Activated CD4-positive, alpha-beta memory T cell treated with anti-CD3 and anti-CD28 coated beads, Interleukin-2, amount 10 ng/mL, durations not matched to agents 7 days and 5 days (primary cell): ENCODE results near the gene KCNH2. TPM values are rescaled to one million over a fixed set of nuclear protein-coding genes. Genes with fewer than 3 reads are reported as not detected.

ENCODE experiments used
- CTCF ChIA-PET: fragments of 350-600 bp; sonication (Branson Sonifier 250); formaldehyde crosslinking; loops from one replicate; lab custom pipeline; 2021; ENCODE audit warnings: antibody characterized with exemption, inconsistent platforms; lab: Charles Lee
- POLR2A ChIA-PET: fragments of 350-600 bp; sonication (Branson Sonifier 250); formaldehyde crosslinking; loops from one replicate; lab custom pipeline; 2021; ENCODE audit warnings: antibody characterized with exemption; lab: Charles Lee
- DNase-seq: peaks from one replicate; pipeline ENCODE4 v3.0.0-alpha.2; 2020
- H3K27ac Mint-ChIP-seq: one replicate; pipeline ENCODE4 v1.8.0; 2021; ENCODE audit warnings: mild to moderate bottlenecking, mixed read lengths
- H3K27me3 Mint-ChIP-seq: one replicate; pipeline ENCODE4 v1.8.0; 2021; ENCODE audit warnings: mixed read lengths
- H3K36me3 Mint-ChIP-seq: one replicate; pipeline ENCODE4 v1.8.0; 2021; ENCODE audit warnings: low read depth, mixed read lengths
- H3K4me1 Mint-ChIP-seq: one replicate; pipeline ENCODE4 v1.8.0; 2021; ENCODE audit warnings: mixed read lengths
- H3K4me3 Mint-ChIP-seq: one replicate; pipeline ENCODE4 v1.8.0; 2021; ENCODE audit warnings: mild to moderate bottlenecking, mixed read lengths
- H3K9me3 Mint-ChIP-seq: one replicate; pipeline ENCODE4 v1.8.0; 2021; ENCODE audit warnings: mixed read lengths
- total RNA-seq, 2 experiments: library from RNA; stranded (reverse); gene quantifications; one replicate each; pipeline ENCODE4 v1.2.3, GENCODE V29; 2021

Gene KCNH2
- total RNA-seq, 2 experiments from 2014 or later, result 0.15 to 0.38 TPM

DNA sequence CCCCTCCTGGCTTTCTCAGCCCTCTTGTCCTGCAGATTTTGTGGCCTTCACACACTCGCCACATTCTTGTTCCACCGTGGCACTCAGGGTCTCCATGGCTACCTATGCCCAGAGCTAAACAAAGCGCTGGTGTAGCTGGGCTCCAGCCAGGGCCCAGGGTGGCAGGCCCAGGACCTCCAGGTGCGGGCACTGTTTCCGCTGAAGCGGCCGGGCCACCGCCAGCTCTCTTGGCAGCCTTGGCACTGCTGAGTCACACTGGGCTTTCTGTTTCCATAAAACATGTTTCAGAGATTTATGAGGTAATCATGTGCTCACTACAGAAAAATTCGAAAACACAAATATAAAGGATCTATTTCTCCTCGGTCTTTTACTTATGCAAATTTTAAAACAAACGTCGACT is 74.5 kb downstream of the KCNH2 start:
- Mint-ChIP-seq H3K36me3 (no peaks in the 10 kb centered on the region), H3K4me1 (no peaks in the 10 kb centered on the region), H3K27me3 (peaks cover 56% of the 10 kb centered on the region), H3K27ac (no peak overlapping the region), H3K9me3 (no peaks in the 10 kb centered on the region), H3K4me3 (no peak overlapping the region)
- ChIA-PET POLR2A (no interaction called here), CTCF (interaction anchor here (1.1 kb wide), 1 partner anchor 28 kb away, joined by 3 read pairs; no protein-coding TSS in a partner anchor)
- no peak for DNase-seq

- H3K4me3 Mint-ChIP-seq, result no peak overlapping the region
- H3K27me3 Mint-ChIP-seq, result peaks cover 68% of the 10 kb centered on the region
- no peaks in the 10 kb centered on the region for H3K36me3 Mint-ChIP-seq
- POLR2A ChIA-PET, result no interaction called here
- DNase-seq, result no peak
- H3K4me1 Mint-ChIP-seq, result peaks cover 11% of the 10 kb centered on the region
- CTCF ChIA-PET, result interaction anchor here (0.9 to 1.4 kb wide), 3 partner anchors 9 to 116 kb away, joined by 3 read pairs; no protein-coding TSS in a partner anchor
- H3K9me3 Mint-ChIP-seq, result no peaks in the 10 kb centered on the region
- H3K27ac Mint-ChIP-seq, result no peak overlapping the region
These were observed 75.8 kb downstream of the KCNH2 start for GRCh38 chr7:150902078-150903033.

GRCh38 chr7:150901160-150902035 is 76.7 kb downstream of the KCNH2 start:
- ChIA-PET CTCF (interaction anchor here (0.9 to 1.4 kb wide), 3 partner anchors 8 to 117 kb away, joined by 3 read pairs; no protein-coding TSS in a partner anchor), POLR2A (no interaction called here)
- H3K27me3 Mint-ChIP-seq, result peaks cover 64% of the 10 kb centered on the region
- H3K4me1 Mint-ChIP-seq, result peaks cover 13% of the 10 kb centered on the region
- no peak overlapping the region for H3K27ac Mint-ChIP-seq
- no peak overlapping the region for H3K4me3 Mint-ChIP-seq
- no peaks in the 10 kb centered on the region for H3K36me3 Mint-ChIP-seq
- no peak for DNase-seq
- no peaks in the 10 kb centered on the region for H3K9me3 Mint-ChIP-seq

- POLR2A ChIA-PET, result no interaction called here
- Mint-ChIP-seq H3K36me3 (no peaks in the 10 kb centered on the region), H3K4me3 (no peak overlapping the region), H3K27ac (no peak overlapping the region), H3K9me3 (no peaks in the 10 kb centered on the region), H3K27me3 (peaks cover 66% of the 10 kb centered on the region), H3K4me1 (peaks cover 13% of the 10 kb centered on the region)
- CTCF ChIA-PET, result interaction anchor here (3.1 kb wide), 1 partner anchor 8 kb away, joined by 21 read pairs; no protein-coding TSS in a partner anchor
- no peak for DNase-seq
These were observed 77.4 kb downstream of the KCNH2 start for GRCh38 chr7:150900675-150901074.

- peak; percentile 81 for DNase-seq
- CTCF ChIA-PET, result interaction anchor here (0.6 to 3.1 kb wide), 34 partner anchors 8 to 346 kb away, joined by 3 to 21 read pairs (median 4); partner anchors contain the start of genes ABCB8 and NOS3
- POLR2A ChIA-PET, result no interaction called here
- H3K36me3 Mint-ChIP-seq, result no peaks in the 10 kb centered on the region
- no peaks in the 10 kb centered on the region for H3K9me3 Mint-ChIP-seq
- peaks cover 58% of the 10 kb centered on the region for H3K27me3 Mint-ChIP-seq
- H3K4me3 Mint-ChIP-seq, result no peak overlapping the region
- peaks cover 13% of the 10 kb centered on the region for H3K4me1 Mint-ChIP-seq
- H3K27ac Mint-ChIP-seq, result no peak overlapping the region
These were observed 79.6 kb downstream of the KCNH2 start for GRCh38 chr7:150898475-150899011.

GRCh38 chr7:150897502-150898474 is 80.3 kb downstream of the KCNH2 start:
- peaks cover 55% of the 10 kb centered on the region for H3K27me3 Mint-ChIP-seq
- POLR2A ChIA-PET, result no interaction called here
- no peak for DNase-seq

GRCh38 chr7:150896562-150897209 is 81.4 kb downstream of the KCNH2 start:
- Mint-ChIP-seq H3K9me3 (no peaks in the 10 kb centered on the region), H3K4me3 (no peak overlapping the region), H3K36me3 (no peaks in the 10 kb centered on the region), H3K27ac (no peak overlapping the region), H3K4me1 (peaks cover 13% of the 10 kb centered on the region), H3K27me3 (peaks cover 49% of the 10 kb centered on the region)
- ChIA-PET CTCF (interaction anchor here (1.2 to 2.1 kb wide), 2 partner anchors 10 to 23 kb away, joined by 3 to 6 read pairs; no protein-coding TSS in a partner anchor), POLR2A (no interaction called here)
- DNase-seq, result no peak

More at GRCh38 chr7:150897502-150898474, 80.3 kb downstream of the KCNH2 start:
- H3K27ac Mint-ChIP-seq, result no peak overlapping the region
- no peaks in the 10 kb centered on the region for H3K36me3 Mint-ChIP-seq
- H3K9me3 Mint-ChIP-seq, result no peaks in the 10 kb centered on the region
- peaks cover 13% of the 10 kb centered on the region for H3K4me1 Mint-ChIP-seq
- CTCF ChIA-PET, result interaction anchor here (0.6 to 3.1 kb wide), 36 partner anchors 9 to 346 kb away, joined by 3 to 21 read pairs (median 4); partner anchors contain the start of genes ABCB8 and NOS3
- no peak overlapping the region for H3K4me3 Mint-ChIP-seq

DNA sequence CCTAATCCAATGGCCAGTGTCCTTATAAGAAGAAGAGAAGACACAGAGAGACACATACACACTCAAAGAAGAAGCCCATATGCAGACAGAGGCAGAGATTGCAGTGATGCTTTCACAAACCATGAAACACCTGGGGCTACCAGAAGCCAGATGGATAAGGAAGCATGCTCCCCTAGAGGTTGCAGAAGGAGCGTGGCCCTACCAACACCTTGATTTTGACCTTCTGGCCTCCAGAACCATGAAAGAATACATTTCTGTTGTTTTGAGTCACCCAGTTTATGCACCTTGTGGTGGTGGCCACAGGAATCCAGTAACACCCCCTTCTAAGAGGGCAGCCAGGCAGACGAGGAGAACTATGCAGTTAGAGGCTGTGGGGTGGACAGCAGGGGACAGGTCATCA is 82.3 kb downstream of the KCNH2 start:
- no peak for DNase-seq
- H3K27ac Mint-ChIP-seq, result no peak overlapping the region
- peaks cover 13% of the 10 kb centered on the region for H3K4me1 Mint-ChIP-seq
- POLR2A ChIA-PET, result no interaction called here
- CTCF ChIA-PET, result no interaction called here
- no peaks in the 10 kb centered on the region for H3K9me3 Mint-ChIP-seq
- no peaks in the 10 kb centered on the region for H3K36me3 Mint-ChIP-seq
- H3K27me3 Mint-ChIP-seq, result peaks cover 43% of the 10 kb centered on the region
- no peak overlapping the region for H3K4me3 Mint-ChIP-seq

Other genes starting within 250 kb of the KCNH2 start
- gene GIMAP5, start 240.9 kb downstream of the KCNH2 start, total RNA-seq, result 10 to 100 TPM; 83.9 to 84.3 TPM
- not detected for gene TMEM176B, start 178.0 kb downstream of the KCNH2 start, total RNA-seq
- not detected for gene TMEM176A, start 177.6 kb downstream of the KCNH2 start, total RNA-seq
- not detected for gene AOC1, start 125.8 kb downstream of the KCNH2 start, total RNA-seq
- 10 to 100 TPM; 27.7 to 30.2 TPM for gene NOS3, start 12.7 kb upstream of the KCNH2 start, total RNA-seq
- 1 to 10 TPM; 7.9 to 8.6 TPM for gene ATG9B, start 46.2 kb upstream of the KCNH2 start, total RNA-seq
- 10 to 100 TPM; 51.2 to 53.3 TPM for gene ABCB8, start 50.1 kb upstream of the KCNH2 start, total RNA-seq
- gene ASIC3, start 70.2 kb upstream of the KCNH2 start, total RNA-seq, result 1 to 10 TPM; 5.5 to 6.2 TPM
- 10 to 100 TPM; 17.6 to 18.2 TPM for gene CDK5, start 79.6 kb upstream of the KCNH2 start, total RNA-seq
- gene SLC4A2, start 81.3 kb upstream of the KCNH2 start, total RNA-seq, result 100 to 1,000 TPM in 1 of 2 experiments, 10 to 100 TPM in 1; 94.6 to 109 TPM
- gene FASTK, start 102.5 kb upstream of the KCNH2 start, total RNA-seq, result 10 to 100 TPM; 70.0 to 72.7 TPM
- 10 to 100 TPM; 80.3 to 81.1 TPM for gene TMUB1, start 105.2 kb upstream of the KCNH2 start, total RNA-seq
- 10 to 100 TPM; 30.1 to 31.5 TPM for gene AGAP3, start 108.2 kb upstream of the KCNH2 start, total RNA-seq
- gene GBX1, start 189.4 kb upstream of the KCNH2 start, total RNA-seq, result not detected
- gene ASB10, start 208.9 kb upstream of the KCNH2 start, total RNA-seq, result not detected
- gene H2BK1, start 232.2 kb upstream of the KCNH2 start, total RNA-seq, result not detected
- gene ABCF2, start 248.9 kb upstream of the KCNH2 start, total RNA-seq, result 10 to 100 TPM; 23.1 to 27.6 TPM